Breast epithelium (tissue), 4 donors: ENCODE measurements around the gene SAPCD2. TPM values are rescaled to one million over a fixed set of nuclear protein-coding genes. Genes with fewer than 3 reads are reported as not detected.
A peak's percentile ranks its signal among the peaks of the same experiment; 100 is the strongest.
"Not testable (repeated sequence)": the region's sequence is repeated elsewhere in the genome, so short reads cannot be mapped to it uniquely, and the experiment has no call there.

Experiments used
- DNase-seq, 2 donors: peaks; one replicate each; pipeline ENCODE4 v3.0.0-alpha.2; 2019; ENCODE audit warnings: low spot score in 2 of 2
- H3K27ac ChIP-seq, 2 donors: fragments of 200-600 bp; sonication (generic) in 1 of 2; one replicate each; pipeline ENCODE4 v1.5.1; 2016 to 2019; ENCODE audit warnings: mild to moderate bottlenecking in 1 of 2
- H3K27me3 ChIP-seq, 2 donors: fragments of 200-600 bp; sonication (generic) in 1 of 2; one replicate each; pipeline versions ENCODE4 v1.5.1 to v1.6.0; 2017 to 2019; ENCODE audit warnings: control low read depth in 1 of 2, mild to moderate bottlenecking in 1 of 2
- H3K36me3 ChIP-seq: fragments of 200-600 bp; one replicate; pipeline ENCODE4 v1.5.1; 2019
- H3K4me1 ChIP-seq, 2 donors: fragments of 200-600 bp; sonication (generic); one replicate each; pipeline ENCODE4 v1.5.1; 2016 to 2019; ENCODE audit warnings: control low read depth in 1 of 2
- H3K4me3 ChIP-seq, 3 donors: fragments of 200-600 bp; sonication (generic); 1 replicate in 2 of 3; 2 replicates in 1 of 3; pipeline ENCODE4 v1.5.1; 2016 to 2019; ENCODE audit warnings: mild to moderate bottlenecking in 3 of 3, moderate library complexity in 2 of 3
- H3K9me3 ChIP-seq, 2 donors: fragments of 200-600 bp; sonication (generic) in 1 of 2; one replicate each; pipeline ENCODE4 v1.5.1; 2016 to 2019; ENCODE audit warnings: control low read depth in 1 of 2
- CTCF ChIP-seq, 3 donors: fragments of 450-650 bp; IDR thresholded peaks; one replicate each; pipeline ENCODE4 v1.5.1; 2016 to 2017; ENCODE audit warnings: antibody characterized with exemption in 3 of 3, mild to moderate bottlenecking in 3 of 3, moderate library complexity in 3 of 3
- POLR2A ChIP-seq: fragments of 450-650 bp; IDR thresholded peaks from one replicate; pipeline ENCODE4 v1.6.1; 2016; ENCODE audit warnings: antibody characterized with exemption, mild to moderate bottlenecking, moderate library complexity
- POLR2AphosphoS5 ChIP-seq, 3 donors: sonication (generic); formaldehyde crosslinking; IDR thresholded peaks; one replicate each; pipeline ENCODE4 v1.6.1; 2017; ENCODE audit warnings: antibody characterized with exemption in 3 of 3
- intact Hi-C: fragments of 100-400 bp; cut with DNase I; formaldehyde crosslinking; loops from one replicate; pipeline ENCODE4 v1.15.1; 2023; ENCODE audit warnings: low total_unique reads
- total RNA-seq, 3 donors: library from RNA; depleted of rRNA; stranded (reverse); fragments of >200 nt; gene quantifications; one replicate each; pipeline ENCODE4 v1.1.0, GENCODE V29; 2016

Gene SAPCD2
- total RNA-seq = 1 to 10 TPM in 2 of 3 donors, under 1 TPM in 1; 0.96 to 2.9 (median 2.8) TPM

- Histone ChIP-seq H3K27ac (peak within 1 kb of the TSS; percentile 82 to 91), H3K36me3 (no peaks in the 10 kb centered on the region), H3K27me3 (peaks cover 0 to 4% of the 10 kb centered on the region in 2 donors), H3K4me1 (peaks cover 6 to 7% of the 10 kb centered on the region in 2 donors), H3K4me3 (peak within 1 kb of the TSS; percentile 24 to 74 (median 55)), H3K9me3 (no peaks in the 10 kb centered on the region)
- DNase-seq = peak; percentile 85 to 89
- intact Hi-C loops = no loop called here
- TF ChIP-seq CTCF (IDR thresholded peaks at IDR 0.05) = no peak
- TF ChIP-seq POLR2A = no peak
- TF ChIP-seq POLR2AphosphoS5 (IDR thresholded peaks at IDR 0.05) = no peak
Measured at GRCh38 chr9:137070201-137070905, at the start of gene SAPCD2. SAPCD2 (minus strand) TSS chr9:137070557; CDS start chr9:137070460, 97 bp downstream.

GRCh38 chr9:137118092-137118603 lies 47.8 kb upstream of the SAPCD2 start:
- not testable (repeated sequence) for H3K4me1 ChIP-seq, H3K36me3 ChIP-seq, H3K27ac ChIP-seq, H3K4me3 ChIP-seq, H3K27me3 ChIP-seq, DNase-seq, H3K9me3 ChIP-seq
- intact Hi-C loops = loop anchor here (10.0 kb wide), 1 partner anchor 117 kb away; the partner anchor contains the start of gene SLC34A3

GRCh38 chr9:137117269-137117731 lies 46.9 kb upstream of the SAPCD2 start:
- Histone ChIP-seq H3K4me1 (no peaks in the 10 kb centered on the region), H3K4me3 (no peak overlapping the region), H3K36me3 (no peaks in the 10 kb centered on the region), H3K9me3 (no peaks in the 10 kb centered on the region), H3K27me3 (no peaks in the 10 kb centered on the region), H3K27ac (no peak overlapping the region)
- intact Hi-C loops = loop anchor here (2.0 to 10.0 kb wide), 3 partner anchors 30 to 118 kb away; partner anchors contain the start of genes MAN1B1 and SLC34A3
- no peak for DNase-seq
- TF ChIP-seq POLR2A (no peak), POLR2AphosphoS5 (IDR thresholded peaks at IDR 0.05) (no peak), CTCF (IDR thresholded peaks at IDR 0.05) (no peak)

- TF ChIP-seq CTCF (IDR thresholded peaks at IDR 0.05) (no peak), POLR2A (no peak), POLR2AphosphoS5 (IDR thresholded peaks at IDR 0.05) (no peak)
- no peaks in the 10 kb centered on the region for H3K9me3 ChIP-seq
- no peaks in the 10 kb centered on the region for H3K27me3 ChIP-seq
- intact Hi-C loops = loop anchor here (2.0 to 10.0 kb wide), 3 partner anchors 30 to 118 kb away; partner anchors contain the start of genes MAN1B1 and SLC34A3
- H3K4me3 ChIP-seq = no peak overlapping the region
- no peak for DNase-seq
- H3K4me1 ChIP-seq = no peaks in the 10 kb centered on the region
- H3K27ac ChIP-seq = no peak overlapping the region
- H3K36me3 ChIP-seq = no peaks in the 10 kb centered on the region
Measured at GRCh38 chr9:137116728-137117127, 46.4 kb upstream of the SAPCD2 start.

GRCh38 chr9:137116027-137116507 lies 45.7 kb upstream of the SAPCD2 start:
- intact Hi-C loops = loop anchor here (2.0 to 10.0 kb wide), 3 partner anchors 29 to 119 kb away; partner anchors contain the start of genes MAN1B1 and SLC34A3

More at GRCh38 chr9:137116027-137116507, 45.7 kb upstream of the SAPCD2 start:
- no peak overlapping the region for H3K27ac ChIP-seq
- H3K27me3 ChIP-seq = no peaks in the 10 kb centered on the region
- H3K9me3 ChIP-seq = no peaks in the 10 kb centered on the region
- no peak overlapping the region for H3K4me3 ChIP-seq
- no peak for DNase-seq
- no peak for TF ChIP-seq CTCF (IDR thresholded peaks at IDR 0.05)
- TF ChIP-seq POLR2A = no peak
- TF ChIP-seq POLR2AphosphoS5 (IDR thresholded peaks at IDR 0.05) = no peak
- no peaks in the 10 kb centered on the region for H3K4me1 ChIP-seq
- no peaks in the 10 kb centered on the region for H3K36me3 ChIP-seq
